Nephron (organoid): Measurements from ENCODE around the gene TERB1.

Experiments
- H3K27ac Mint-ChIP-seq, 3 experiments: 2 replicates each; pipeline ENCODE4 v1.8.0; 2020; ENCODE audit warnings: mixed read lengths in 3 of 3, mild to moderate bottlenecking in 2 of 3, moderate library complexity in 1 of 3
- H3K27me3 Mint-ChIP-seq: 2 replicates; pipeline ENCODE4 v1.8.0; 2021; ENCODE audit warnings: low read depth, mild to moderate bottlenecking, moderate library complexity, mixed read lengths
- H3K36me3 Mint-ChIP-seq: 2 replicates; pipeline ENCODE4 v1.8.0; 2020; ENCODE audit warnings: low read depth, mixed read lengths
- H3K4me1 Mint-ChIP-seq: 2 replicates; pipeline ENCODE4 v1.8.0; 2020; ENCODE audit warnings: mixed read lengths
- H3K4me3 Mint-ChIP-seq, 3 experiments: 2 replicates each; pipeline ENCODE4 v1.8.0; 2020; ENCODE audit warnings: mild to moderate bottlenecking in 3 of 3, mixed read lengths in 3 of 3, moderate library complexity in 2 of 3
- H3K9me3 Mint-ChIP-seq: 2 replicates; pipeline ENCODE4 v1.8.0; 2020; ENCODE audit warnings: mixed read lengths
- TF ChIP-seq, protein P1 (sequence below), 3 experiments: fragments of 200-600 bp; sonication (generic); IDR thresholded peaks; one replicate each; pipeline ENCODE4 v1.5.0; 2021; ENCODE audit warnings: antibody characterized with exemption in 3 of 3; ENCODE audit not compliant: unreplicated experiment in 3 of 3

The TERB1 gene

DNA sequence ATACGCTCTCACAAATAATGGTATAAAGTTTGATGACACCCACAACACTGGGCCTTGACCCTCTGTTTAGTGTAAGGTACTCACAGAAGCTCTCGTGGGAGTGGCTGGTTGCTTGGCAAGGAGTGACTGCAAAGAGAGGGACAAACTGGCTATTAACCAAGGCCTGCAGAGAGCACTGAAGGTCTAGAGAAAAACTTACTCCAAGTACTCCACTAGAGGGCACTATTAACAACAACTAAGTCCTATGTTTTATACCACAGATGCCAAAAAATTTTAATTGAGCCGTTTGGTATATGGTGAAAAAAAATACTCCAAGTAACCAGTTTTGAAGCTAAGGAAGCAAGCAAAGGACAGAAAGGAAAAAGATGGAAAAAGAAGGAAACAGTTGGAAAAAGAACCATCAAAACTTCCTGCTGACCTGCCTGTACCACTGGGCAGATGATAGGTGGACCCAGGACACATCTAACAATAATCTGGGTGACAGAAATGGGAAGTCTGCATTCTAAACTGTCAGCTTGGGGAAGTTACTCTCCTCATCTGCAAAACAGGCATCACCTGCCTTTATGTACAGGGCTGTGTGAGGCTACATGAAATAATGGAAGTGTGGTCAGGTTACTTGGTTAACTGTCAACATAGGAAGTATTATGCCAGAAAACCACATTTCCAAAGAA lies 73.1 kb downstream of the TERB1 start:
- Mint-ChIP-seq H3K4me1 (peaks cover 5% of the 10 kb centered on the region), H3K9me3 (no peaks in the 10 kb centered on the region), H3K27me3 (no peaks in the 10 kb centered on the region), H3K4me3 (no peak overlapping the region), H3K27ac (peak overlapping the region; percentile 4 to 20 (median 10)), H3K36me3 (peaks cover 82% of the 10 kb centered on the region)
- TF ChIP-seq, protein P1, sequence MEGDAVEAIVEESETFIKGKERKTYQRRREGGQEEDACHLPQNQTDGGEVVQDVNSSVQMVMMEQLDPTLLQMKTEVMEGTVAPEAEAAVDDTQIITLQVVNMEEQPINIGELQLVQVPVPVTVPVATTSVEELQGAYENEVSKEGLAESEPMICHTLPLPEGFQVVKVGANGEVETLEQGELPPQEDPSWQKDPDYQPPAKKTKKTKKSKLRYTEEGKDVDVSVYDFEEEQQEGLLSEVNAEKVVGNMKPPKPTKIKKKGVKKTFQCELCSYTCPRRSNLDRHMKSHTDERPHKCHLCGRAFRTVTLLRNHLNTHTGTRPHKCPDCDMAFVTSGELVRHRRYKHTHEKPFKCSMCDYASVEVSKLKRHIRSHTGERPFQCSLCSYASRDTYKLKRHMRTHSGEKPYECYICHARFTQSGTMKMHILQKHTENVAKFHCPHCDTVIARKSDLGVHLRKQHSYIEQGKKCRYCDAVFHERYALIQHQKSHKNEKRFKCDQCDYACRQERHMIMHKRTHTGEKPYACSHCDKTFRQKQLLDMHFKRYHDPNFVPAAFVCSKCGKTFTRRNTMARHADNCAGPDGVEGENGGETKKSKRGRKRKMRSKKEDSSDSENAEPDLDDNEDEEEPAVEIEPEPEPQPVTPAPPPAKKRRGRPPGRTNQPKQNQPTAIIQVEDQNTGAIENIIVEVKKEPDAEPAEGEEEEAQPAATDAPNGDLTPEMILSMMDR (IDR thresholded peaks at IDR 0.05; ENCODE audit: unreplicated experiment in 3 of 3), result peak; percentile 65 to 68 (median 66)

DNA sequence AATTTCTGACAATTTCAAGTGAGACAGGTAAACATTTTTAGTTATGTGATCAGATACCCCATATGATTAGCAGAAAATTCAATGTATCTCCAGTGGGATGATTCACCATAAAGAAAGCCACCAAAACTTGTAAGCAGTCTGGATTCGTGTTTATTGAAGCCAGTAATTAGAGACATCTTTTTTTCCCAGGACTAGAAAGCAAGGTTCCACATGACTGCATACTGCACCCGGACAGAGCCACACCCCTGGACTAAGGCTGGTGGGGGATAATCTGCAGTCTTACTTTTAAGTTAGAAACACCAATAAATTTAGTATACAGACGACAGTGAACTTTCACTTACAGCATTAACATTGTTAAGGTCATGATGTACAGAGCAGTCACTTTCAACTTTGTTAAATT lies 80.6 kb downstream of the TERB1 start:
- H3K36me3 Mint-ChIP-seq, result peaks cover 55% of the 10 kb centered on the region
- H3K4me1 Mint-ChIP-seq, result peaks cover 9% of the 10 kb centered on the region
- H3K27me3 Mint-ChIP-seq, result no peaks in the 10 kb centered on the region
- no peak overlapping the region for H3K4me3 Mint-ChIP-seq
- H3K9me3 Mint-ChIP-seq, result no peaks in the 10 kb centered on the region
- TF ChIP-seq, protein P1 (IDR thresholded peaks at IDR 0.05; ENCODE audit: unreplicated experiment in 3 of 3), result no peak
- H3K27ac Mint-ChIP-seq, result peak overlapping the region in 1 of 3 experiments; percentile 68

DNA sequence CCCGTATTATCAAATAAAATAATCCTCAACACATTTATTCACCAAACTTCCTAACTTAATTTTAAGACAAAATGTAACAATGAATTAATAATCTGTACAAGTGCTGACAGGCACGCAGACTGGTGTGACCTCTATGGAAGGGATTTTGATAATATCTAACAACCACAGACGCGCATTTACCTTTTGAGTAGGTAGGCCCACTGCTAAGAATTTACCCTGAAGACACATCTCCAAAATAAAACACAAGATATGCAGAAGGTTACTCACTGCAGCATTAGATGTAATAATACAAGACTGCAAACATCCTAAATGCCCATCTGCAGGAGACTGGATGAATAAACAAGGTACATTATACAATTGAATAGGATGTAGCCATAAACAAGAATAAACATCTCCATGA lies 82.1 kb downstream of the TERB1 start:
- no peak overlapping the region for H3K4me3 Mint-ChIP-seq
- H3K4me1 Mint-ChIP-seq, result peaks cover 17% of the 10 kb centered on the region
- TF ChIP-seq, protein P1 (IDR thresholded peaks at IDR 0.05; ENCODE audit: unreplicated experiment in 3 of 3), result no peak
- peaks cover 3% of the 10 kb centered on the region for H3K27me3 Mint-ChIP-seq
- H3K9me3 Mint-ChIP-seq, result no peaks in the 10 kb centered on the region
- peaks cover 43% of the 10 kb centered on the region for H3K36me3 Mint-ChIP-seq
- H3K27ac Mint-ChIP-seq, result no peak overlapping the region

DNA sequence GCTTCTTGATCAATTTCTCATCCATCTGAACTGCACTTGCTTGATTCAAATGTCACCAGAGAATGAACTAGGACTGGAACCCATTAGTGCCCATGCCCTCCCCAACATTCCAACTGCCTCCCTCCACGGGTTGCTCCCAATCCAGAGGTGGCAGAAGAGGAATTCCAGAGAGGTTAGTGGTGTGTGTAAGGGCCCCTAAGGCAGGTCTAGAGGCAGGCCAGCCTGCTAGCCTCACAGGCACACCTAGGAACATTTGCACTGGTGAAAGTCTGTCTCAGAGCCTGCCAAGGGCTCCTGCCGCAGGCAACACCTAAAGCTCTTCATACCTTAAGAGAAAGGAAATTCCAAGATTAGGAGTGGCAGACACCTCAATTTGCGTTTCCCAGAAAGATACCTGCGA lies 83.6 kb downstream of the TERB1 start:
- Mint-ChIP-seq H3K4me3 (no peak overlapping the region), H3K4me1 (peaks cover 17% of the 10 kb centered on the region), H3K27me3 (peaks cover 3% of the 10 kb centered on the region), H3K27ac (no peak overlapping the region), H3K9me3 (peaks cover under 1% of the 10 kb centered on the region), H3K36me3 (peaks cover 29% of the 10 kb centered on the region)
- TF ChIP-seq, protein P1 (IDR thresholded peaks at IDR 0.05; ENCODE audit: unreplicated experiment in 3 of 3), result no peak

DNA sequence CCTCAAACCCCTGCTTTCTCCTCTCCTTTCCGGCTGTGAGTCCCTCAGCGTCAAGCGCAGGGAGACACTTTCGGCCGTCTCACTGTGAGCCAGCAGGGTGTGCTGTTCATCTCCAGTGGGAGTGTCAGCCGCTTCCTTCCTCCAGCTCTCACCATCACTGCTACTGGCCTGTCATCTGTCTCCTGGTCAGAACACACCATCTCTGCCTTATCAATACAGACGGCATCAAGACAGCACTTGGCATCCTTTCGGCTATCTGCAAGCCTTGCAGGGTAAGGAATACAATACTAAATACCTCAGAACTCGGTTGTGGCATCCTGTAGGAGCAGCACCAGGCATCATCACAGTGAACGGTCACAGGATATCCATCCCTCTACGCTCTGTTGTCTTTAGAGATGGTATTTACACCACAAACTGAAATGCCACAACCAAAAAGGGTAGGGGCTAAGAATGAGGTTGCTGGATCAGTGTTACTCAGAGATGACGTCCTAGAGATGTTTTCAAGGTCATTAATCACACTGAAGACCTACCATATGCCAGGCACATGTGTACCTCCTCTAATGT lies 84.2 kb downstream of the TERB1 start:
- H3K27ac Mint-ChIP-seq, result peak overlapping the region in 2 of 3 experiments; percentile 31 to 37
- H3K4me1 Mint-ChIP-seq, result peaks cover 17% of the 10 kb centered on the region
- TF ChIP-seq, protein P1 (IDR thresholded peaks at IDR 0.05; ENCODE audit: unreplicated experiment in 3 of 3), result peak; percentile 37 to 50 (median 38)
- H3K4me3 Mint-ChIP-seq, result no peak overlapping the region
- peaks cover 30% of the 10 kb centered on the region for H3K36me3 Mint-ChIP-seq
- H3K9me3 Mint-ChIP-seq, result peaks cover 5% of the 10 kb centered on the region
- peaks cover 3% of the 10 kb centered on the region for H3K27me3 Mint-ChIP-seq
